Erythroblast (primary cell): Measurements from ENCODE around the gene NR4A3.
"Not testable (repeated sequence)": the region's sequence is repeated elsewhere in the genome, so short reads cannot be mapped to it uniquely, and the experiment has no call there.

Source experiments
- DNase-seq, 2 experiments: peaks; one replicate each; lab custom pipeline; 2025; lab: John Stamatoyannopoulos, UW
- GATA1 ChIP-seq: IDR thresholded peaks from 2 replicates; pipeline ENCODE4 v1.6.1; 2011; ENCODE audit warnings: low read depth, mild to moderate bottlenecking, control low read depth, low read length, moderate library complexity
- POLR2A ChIP-seq: IDR thresholded peaks from 2 replicates; pipeline ENCODE4 v1.6.1; 2011; ENCODE audit warnings: mild to moderate bottlenecking, low read length

Gene NR4A3

DNA sequence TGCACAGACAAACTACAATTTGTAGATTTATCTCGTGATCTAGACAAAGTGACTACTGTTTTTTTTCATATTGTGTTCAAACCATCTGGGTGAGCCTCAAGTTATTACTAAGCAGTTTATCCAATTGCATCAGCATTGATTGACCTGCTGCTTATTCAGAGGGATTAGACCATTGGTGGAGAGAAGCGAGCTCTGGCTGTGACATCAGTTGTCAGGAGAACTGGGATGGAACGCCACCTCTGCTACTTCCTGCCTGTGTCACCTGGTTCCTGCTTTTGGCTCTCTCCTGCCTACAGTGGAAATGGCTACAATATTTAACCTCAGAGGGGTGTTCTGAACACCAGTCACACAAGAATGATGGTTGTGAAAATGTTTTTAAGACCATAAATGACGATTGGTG lies 12.1 kb downstream of the NR4A3 start:
- no peak for TF ChIP-seq GATA1
- TF ChIP-seq POLR2A: no peak
- DNase-seq: no peak

GRCh38 chr9:99834474-99834873 lies 12.8 kb downstream of the NR4A3 start:
- TF ChIP-seq POLR2A (no peak), GATA1 (no peak)
- DNase-seq: no peak

DNA sequence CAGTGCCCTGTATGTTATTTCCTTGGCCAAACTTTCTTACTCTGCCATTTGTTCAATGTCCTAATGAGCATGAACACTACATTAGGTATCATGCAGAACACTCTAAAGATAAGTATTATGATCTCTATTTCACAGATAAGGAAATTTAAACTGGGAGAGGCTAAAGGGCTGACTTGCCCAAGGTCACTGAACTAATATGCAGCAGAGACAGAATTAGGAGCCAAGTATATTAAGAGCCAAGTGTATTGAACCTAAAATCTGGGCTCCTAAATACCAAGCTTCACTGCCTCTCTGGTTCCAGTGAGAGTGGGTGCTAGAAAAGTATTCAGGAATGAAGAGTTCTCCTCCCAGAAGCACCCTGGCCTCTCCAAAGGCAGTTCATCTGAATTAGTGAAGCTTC lies 13.5 kb downstream of the NR4A3 start:
- DNase-seq: no peak
- TF ChIP-seq POLR2A (no peak), GATA1 (no peak)

GRCh38 chr9:99835581-99835980 lies 13.9 kb downstream of the NR4A3 start:
- TF ChIP-seq GATA1 (no peak), POLR2A (no peak)
- DNase-seq: no peak

GRCh38 chr9:99840072-99840471 lies 18.4 kb downstream of the NR4A3 start:
- TF ChIP-seq POLR2A (no peak), GATA1 (no peak)

DNA sequence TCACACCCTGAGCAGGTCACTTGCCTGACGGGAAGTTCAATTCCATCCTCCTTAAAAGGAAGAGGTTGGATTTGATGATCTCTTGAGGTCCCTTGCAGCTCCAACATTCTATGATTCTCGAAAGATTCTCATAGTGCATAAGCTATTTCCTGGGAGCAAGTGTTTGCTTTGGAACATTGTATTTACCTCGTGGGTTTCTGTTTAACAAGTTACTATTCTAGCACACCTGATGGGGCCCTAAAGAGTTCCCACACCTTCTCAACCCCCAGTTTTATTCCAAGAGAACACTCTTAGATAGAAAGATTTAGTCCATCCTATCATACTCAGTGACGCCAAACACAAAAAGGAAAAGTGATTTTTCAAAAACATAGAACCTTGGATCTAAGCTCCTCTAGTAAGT lies 23.4 kb downstream of the NR4A3 start:
- no peak for TF ChIP-seq POLR2A
- no peak for TF ChIP-seq GATA1
- no peak for DNase-seq

More at GRCh38 chr9:99840072-99840471, 18.4 kb downstream of the NR4A3 start:
- no peak for DNase-seq

- no peak for DNase-seq
- TF ChIP-seq POLR2A (no peak), GATA1 (no peak)
These were observed 26.8 kb downstream of the NR4A3 start for GRCh38 chr9:99848447-99848846.

- no peak for TF ChIP-seq GATA1
- TF ChIP-seq POLR2A: no peak
- no peak for DNase-seq
These were observed 29.2 kb downstream of the NR4A3 start for GRCh38 chr9:99850736-99851499.

DNA sequence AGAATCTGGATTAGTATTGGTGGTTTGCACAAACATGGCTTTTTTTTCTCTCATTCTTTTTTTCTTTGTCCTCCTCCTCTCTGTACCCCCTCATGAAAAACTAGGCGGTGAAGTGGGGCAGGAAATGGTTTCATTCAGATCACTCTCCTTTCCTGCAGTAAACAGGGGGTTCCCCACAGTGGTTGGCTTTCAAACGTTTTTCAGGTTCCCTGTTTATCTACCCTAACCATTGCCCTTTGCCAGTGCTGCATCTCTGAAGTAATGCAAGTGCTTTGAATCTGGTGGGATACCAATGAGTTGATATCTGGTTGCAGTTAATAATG lies 29.8 kb downstream of the NR4A3 start:
- TF ChIP-seq GATA1 (no peak), POLR2A (no peak)

DNA sequence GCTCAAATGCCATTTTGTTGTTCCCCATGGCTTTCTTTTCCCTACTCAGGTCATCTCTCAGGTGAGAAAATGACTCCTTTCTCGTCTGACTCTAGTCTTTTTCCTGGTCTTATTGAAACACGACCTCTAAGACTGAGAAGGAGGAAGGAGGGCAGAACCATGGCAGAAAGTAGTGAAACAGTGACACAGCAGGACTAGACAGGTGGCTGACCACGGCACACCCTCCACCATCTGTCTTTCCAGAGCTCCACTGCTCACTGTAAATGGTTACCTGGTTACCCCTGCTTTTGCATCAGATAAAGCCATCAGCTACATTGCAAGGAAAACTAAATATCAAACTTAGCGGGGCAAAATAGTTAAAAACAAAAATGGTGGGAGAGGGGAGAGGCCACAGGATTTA lies 30.9 kb downstream of the NR4A3 start:
- no peak for DNase-seq
- TF ChIP-seq GATA1 (no peak), POLR2A (no peak)

More for the DNA sequence above, 29.8 kb downstream of the NR4A3 start:
- no peak for DNase-seq

- no peak for TF ChIP-seq GATA1
- TF ChIP-seq POLR2A: no peak
- no peak for DNase-seq
These were observed 33.9 kb downstream of the NR4A3 start for GRCh38 chr9:99855467-99856176.

- not testable (repeated sequence) for DNase-seq
These were observed 35.9 kb downstream of the NR4A3 start for GRCh38 chr9:99857576-99857975.

DNA sequence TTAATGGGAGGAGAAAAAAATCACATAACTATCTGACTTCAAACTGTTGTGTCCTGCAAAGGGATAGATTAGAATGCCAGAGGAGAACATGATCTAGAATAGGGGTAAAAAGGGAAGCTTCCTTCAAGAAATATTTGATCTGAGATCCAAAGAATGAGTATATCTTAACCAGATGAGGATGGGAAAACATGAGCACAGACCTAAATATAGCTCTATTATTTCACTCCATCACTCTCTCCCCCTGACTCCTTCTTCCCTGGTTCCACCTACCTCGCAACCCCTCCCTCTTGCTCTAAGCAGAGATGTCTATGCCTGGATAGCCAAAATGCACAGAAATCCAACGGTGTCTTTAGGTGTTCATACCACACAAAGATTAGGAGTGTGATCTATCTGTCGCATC lies 36.4 kb downstream of the NR4A3 start:
- no peak for TF ChIP-seq GATA1
- no peak for DNase-seq

DNA sequence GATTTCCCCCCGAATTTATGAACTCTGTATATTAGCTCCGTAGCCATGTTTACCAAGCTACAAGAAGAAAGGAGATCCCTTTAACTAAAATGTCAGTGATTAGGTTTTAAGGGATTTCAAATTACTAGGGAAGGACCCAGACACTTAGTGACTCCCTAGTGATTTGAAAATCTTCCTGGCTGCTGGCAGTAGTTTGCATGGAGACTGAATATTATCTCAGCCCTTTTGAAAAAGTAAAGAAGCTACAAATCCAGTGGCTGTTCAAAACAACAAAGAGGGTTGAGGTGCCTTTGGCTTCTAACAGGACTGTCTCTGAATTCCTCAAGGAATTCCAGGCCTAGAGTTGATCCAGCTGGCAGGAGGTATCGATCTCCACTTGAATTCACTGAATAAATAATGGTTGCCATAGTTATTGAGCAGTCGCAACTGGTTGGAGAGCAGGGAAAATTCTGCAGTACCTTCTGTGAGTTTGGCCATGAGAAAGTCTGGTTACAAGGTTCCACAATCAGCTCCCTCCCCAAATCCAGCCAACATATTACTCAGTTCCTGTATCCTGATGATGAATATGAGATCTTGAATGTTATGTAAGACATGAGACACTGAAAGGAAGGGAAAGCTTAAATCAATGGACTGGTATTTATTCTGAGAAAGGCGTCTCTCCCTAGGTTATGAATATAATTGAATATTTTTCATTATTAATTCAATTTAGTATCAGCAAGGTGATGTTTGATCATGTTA lies 37.7 kb downstream of the NR4A3 start:
- no peak for TF ChIP-seq GATA1
- no peak for TF ChIP-seq POLR2A
- DNase-seq: no peak
